GM18868 (cell line): ENCODE results near the gene CAPN9.

Experiments used
- ATAC-seq: cut with Tn5 transposase; IDR thresholded peaks from one replicate; pipeline ENCODE4 v1.9.1; 2021; ENCODE audit warnings: mild to moderate bottlenecking, moderate library complexity; ENCODE audit not compliant: unreplicated experiment

CAPN9 gene

DNA sequence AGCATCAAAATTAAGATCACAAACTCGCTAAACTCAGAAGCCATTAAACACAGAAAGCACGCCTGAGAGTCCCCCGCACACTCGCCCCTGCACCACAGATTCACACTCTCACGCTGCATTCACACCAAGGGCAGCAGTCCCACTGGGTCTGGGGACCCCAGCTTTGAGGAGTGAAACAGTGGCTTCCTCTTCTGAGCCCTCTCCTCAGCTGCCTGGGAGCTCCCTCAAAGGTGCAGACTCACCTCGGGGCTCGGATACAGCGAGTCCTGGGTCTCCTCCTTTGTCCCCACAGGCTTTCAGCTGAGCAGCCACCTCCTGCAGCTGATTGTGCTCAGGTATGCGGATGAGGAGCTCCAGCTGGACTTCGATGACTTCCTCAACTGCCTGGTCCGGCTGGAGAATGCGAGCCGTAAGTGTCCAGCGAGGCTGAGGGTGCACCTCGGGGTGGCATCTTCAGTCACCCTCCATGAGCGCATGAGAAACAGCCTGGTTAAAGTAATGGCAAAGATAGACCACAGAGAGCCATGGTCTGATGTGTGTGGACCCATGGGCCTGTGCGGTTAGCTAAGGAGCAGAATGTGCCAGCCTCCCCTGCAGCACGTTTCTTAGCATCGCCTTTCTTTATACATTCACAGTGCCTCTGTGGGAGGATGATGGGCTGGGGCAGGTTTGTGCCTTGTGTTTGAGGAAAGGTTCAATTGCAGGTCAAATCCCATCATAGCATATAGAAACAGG lies 47.9 kb downstream of the CAPN9 start:
- no peak for ATAC-seq

DNA sequence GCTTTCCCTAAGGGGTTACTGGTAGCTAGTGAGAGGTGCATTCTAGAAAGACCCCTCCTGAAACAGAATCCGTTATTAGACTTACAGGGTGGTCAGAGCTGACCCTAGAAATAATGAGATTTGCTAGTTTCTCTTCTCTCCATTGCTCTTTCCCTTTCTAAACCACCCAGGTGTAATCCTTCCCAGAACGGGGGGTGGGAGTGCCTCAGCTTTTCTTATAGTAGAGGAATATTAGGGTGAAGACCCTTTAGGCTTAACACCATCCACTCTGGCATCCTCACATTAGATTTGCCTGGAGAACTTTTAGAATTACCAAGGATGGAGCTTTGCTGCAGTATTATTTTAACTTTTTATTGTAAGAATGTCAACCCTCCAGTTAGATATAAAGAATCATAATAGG lies 49.4 kb downstream of the CAPN9 start:
- ATAC-seq = no peak

DNA sequence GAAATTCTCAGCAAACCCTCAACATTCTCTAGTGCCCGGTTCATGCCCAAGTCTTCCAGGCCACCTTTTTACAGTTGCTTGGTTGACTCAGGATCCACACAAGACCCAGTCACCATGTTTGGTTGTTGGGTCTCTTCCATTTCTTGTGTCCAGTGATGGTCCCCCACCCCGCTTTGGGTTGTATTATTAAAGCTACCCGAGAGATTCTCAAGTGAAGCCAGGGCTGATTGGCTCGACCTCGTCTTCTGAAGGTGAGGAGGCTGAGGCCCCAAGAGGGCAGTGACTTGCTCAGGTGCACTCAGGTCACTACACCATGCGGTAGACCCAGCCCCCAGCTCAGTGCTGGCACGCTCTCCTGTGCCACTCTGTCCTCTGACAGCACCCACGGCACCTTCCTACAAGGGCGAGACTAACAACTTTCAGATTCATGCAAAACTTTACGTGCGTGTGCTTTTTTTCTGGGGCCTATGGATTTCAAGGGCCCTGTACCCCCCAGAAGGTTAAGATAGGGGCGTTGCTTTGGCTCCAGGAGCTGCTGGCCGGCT lies 50.3 kb downstream of the CAPN9 start:
- ATAC-seq = no peak

DNA sequence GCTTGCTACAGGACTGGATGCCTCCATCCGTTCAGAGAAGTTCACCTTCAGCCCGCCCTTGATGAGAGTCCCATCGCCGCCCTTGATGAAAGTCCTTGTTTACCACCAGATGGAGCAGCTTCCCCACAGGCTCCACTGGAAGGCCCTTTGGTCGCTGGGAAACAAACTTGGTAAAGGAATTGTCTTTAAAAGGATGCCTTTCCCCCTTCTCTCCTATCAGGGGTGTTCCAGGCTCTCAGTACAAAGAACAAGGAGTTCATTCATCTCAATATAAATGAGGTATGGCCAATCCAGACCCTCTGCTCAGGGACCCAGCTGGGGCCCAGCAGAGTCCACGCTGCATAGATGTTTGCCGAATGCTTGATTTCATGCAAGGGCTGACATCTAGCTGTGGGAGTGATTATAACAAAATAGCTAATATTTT lies 50.8 kb downstream of the CAPN9 start:
- no peak for ATAC-seq

DNA sequence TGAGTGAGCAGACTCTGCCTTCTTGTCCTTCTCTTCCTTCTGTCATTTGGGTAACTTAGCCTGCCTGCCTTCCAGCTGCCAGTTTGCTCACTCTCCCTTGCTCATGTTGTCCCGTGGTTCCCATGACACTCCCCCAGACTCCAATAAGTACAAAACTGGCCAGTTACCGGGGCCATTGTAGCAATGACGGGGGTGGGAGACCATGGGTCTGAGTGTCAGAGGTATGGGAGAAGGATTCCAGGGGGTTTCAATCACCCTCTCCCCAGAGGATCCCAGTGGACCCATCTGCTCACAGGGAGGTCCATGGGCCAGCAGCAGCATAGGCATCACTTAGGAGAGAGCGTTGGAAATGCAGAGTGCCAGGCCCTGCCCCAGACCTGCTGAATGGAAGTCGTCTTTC lies 51.3 kb downstream of the CAPN9 start:
- ATAC-seq = no peak

DNA sequence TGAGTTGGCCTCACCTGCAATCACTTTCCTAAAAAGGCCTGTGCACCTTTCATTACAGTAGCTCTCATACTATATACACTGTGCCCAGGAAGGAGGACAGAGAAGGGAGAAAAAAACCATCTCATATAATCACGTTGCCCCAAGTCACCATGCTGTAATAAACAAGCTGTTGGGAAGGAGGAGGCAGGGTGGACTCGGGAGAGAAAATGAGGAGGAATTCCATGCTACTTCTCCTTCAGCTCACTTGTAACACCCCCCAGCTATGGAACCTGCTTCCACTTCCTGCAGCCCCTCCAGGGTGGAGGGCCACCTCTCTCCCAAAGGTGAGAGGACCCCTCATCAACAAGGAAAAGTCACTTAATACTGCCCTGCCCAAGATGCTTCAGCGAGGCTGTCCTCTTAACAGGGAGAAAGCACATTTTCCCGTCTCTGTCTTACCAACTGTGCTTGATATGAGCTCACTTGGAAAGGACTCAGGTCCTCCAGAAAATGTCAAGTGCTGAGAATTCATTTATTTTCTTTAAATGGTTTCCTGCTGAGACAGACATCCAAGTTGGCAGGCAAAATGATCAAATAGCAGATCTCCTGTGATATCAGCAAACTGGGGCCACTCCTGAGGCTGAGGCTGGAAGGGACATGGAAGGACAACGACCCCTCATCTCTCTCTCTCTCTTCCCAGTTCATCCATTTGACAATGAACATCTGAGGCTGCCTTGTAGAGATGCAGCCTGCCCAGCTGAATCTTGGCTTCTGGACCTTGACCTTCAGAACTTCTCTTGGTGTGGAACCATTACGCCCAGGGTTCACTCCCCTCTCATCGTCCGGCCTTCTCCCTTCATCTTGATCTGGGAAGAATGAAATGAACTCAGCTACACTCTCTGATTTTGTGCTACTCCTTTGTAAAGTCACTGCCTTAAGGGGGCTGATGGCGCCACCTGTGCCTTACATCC lies 54.0 kb downstream of the CAPN9 start:
- ATAC-seq = no peak

DNA sequence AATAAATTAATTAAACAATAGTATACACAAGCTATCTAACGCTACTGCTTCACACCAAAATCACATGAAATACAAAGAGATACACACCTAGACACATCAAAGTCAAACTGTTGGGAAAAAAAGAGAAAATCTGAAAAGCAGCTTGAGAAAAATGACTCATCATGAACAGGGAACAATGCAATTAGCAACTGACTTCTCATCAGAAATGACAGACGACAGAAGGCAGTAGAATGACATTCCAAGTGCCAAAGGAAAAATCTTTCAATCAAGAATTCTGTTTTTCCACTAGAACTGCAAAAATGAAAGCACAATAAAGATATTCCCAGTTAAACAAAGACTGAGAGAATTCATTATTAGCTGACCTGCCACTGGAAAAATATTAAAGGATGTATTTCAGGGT lies 57.2 kb downstream of the CAPN9 start:
- no peak for ATAC-seq

DNA sequence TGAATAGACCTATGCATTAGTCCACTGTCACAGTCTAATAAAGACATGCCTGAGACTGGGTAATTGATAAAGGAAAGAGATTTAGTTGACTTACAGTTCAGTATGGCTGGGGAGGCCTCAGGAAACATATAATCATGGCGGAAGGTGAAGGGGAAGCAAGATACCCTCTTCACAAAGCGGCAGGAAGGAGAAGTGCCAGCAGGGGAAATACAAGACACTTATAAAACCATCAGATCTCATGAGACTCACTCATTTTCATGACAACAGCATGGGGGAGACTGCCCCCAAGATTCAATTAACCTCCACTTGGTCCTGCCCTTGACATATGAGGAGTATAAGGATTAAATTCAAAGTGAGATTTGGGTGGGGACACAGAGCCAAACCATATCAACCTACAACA lies 59.4 kb downstream of the CAPN9 start:
- ATAC-seq = no peak

DNA sequence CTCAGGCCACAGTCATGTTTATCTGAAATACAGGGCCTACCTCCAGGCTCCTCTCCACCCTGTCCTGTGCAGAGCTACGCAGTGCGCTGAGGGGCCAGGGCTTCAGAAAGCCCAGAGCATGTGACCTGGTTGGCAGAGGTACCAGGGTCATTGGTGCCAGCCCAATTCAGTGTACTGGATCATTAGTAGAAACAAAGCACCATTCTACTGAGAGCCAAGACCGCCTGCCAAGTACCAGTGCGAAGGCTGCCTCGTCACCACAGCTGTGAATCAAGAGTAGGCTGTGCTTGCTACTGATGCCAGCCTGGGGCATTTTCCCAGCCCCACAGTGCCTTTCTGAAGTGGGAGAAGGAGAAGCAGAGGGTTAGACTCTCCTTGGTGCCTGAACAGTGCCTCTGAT lies 59.8 kb downstream of the CAPN9 start:
- ATAC-seq = no peak

DNA sequence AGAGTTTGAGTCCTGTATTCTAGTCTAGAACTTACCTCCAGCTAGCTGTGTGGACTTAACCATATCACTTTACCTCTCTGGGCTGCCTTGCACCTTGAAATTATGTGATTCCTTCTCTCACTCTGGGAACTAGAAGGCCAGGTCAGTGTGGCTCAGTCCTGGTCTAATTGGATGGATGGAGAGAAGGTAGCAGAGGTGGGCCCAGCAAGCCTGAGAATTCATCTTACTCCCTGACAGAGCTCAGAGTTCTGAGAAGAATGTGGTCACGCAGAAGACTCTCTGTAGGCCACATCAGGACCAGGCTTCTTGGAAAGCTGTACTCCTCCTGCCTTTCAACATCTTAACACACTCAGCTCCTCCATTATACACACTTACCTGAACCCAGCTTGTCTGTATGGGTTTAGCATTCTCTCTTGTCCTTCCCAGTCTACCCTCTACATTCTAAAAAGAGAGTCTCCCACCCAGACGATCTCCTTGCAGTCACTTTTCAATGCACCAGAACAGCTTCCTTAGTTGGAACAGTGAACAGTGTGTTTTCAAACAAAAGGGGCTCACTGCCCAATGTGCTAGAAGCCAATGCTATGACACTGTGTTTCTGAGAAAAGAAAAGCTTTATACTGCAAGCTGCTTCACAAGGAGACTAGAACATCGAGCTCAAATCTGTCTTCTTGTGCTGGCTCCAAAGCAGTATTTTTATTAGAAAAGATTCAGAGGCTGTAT lies 60.5 kb downstream of the CAPN9 start:
- ATAC-seq = no peak

DNA sequence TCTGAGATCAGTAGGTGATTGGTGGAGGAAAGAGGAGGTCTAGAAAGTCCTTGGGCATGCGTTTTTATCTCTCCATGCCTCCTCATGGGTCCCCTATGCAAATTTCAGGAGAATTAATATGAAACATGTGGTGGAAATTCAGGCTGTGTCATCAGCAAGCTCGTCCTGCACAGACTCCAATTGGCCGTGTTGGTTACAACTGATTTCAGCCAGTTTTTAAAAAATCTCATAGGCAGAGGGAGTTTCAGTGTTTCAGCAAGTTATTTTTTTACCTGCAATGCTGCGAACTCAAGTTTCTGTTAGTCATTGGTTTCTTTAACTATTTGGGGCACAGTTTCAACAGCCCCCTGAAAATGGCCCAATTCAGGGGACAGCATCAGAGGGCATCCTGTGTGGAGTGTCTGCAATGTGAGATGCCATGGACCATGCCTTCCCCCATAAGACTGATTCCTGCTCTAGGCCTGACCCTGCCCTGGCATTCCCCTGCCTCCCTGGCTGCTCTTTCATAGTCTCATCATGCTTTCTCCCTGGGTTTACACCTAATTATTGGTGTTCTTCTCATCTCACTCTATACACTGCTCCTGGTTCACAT lies 61.2 kb downstream of the CAPN9 start:
- ATAC-seq = no peak

DNA sequence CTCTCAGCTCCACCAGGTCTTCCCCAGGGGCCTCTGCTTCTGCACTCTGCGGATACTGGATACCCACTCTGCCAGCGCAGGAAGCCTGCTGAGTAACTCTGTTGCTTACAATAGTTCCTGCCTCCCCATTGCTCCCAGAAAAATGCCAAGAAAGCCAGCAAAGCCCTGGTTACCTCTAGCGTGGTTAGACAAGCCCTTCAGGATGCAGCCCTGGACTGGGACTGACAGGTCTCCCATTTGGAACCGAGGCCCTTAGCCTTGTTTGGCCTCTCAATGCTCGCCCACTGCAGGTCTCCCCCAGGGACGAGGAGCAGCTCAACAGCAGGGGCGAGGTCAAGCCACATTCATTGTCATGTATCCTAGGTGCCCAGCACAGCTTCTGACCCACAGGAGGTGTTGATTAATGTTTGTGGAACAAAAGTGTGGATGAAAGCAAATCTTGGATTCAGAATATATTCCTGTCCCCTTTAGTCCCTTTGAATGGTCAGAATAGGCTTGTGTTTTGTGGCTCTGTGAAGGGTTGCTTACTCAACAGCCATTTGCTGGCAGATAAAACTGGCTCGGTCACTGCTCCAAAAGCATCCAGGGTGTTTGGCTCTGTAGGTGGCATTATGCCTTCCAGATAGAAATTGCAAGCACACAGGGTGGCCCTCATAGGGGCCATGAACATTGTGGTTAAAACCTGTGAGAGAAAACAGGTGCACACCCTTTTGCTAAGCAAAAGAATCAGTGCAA lies 62.2 kb downstream of the CAPN9 start:
- ATAC-seq = no peak

DNA sequence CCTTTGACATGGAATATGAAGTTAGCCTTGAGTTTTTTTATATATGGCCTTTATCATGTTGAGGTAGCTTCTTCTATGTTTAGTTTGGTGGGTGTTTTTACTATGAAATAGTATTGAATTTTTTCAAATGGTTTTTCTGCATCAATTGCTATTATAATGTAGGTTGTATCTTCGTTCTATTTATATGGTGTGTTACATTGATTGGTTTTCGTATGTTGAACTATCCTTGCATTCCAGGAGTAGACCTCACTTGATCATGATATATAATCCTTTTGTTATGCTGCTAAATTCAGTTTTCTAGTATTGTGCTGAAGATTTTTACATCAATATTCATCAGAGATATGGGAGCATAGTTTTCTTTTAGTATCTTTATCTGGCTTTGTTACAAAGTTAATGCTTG lies 65.4 kb downstream of the CAPN9 start:
- no peak for ATAC-seq

DNA sequence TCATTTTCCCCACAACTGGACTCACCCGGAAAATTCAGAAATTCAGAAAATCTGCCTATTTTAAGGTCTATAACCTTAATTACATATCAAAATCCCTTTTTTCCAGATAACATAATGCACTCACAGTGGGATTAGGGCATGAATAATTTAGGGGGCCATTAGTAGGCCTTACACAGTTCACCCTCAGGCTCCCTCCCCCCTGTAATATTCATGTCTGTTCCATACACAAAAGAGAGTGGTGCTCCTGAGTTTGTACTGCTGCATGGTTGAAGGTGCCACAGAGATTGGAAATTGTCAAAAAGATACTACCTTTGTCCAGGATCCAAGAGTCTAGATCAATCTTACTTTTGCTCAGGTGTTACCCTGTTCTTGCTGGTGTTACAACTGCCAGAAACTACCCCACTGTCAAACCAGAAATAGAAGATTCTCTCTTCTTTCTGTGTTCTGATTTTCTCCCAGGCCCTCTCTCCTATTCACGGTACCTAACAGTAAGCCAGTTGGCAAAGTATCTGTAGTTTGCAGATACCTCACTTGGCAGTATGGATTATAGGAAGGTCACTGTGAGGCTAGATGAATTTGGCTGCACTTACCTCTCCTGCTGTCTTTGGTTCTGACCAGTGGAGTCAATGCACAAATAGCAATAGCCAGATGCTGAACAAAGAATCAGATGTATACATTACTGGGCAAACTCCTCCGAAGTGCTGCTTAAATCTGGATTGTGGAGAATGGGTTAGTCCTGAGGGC lies 67.9 kb downstream of the CAPN9 start:
- no peak for ATAC-seq

DNA sequence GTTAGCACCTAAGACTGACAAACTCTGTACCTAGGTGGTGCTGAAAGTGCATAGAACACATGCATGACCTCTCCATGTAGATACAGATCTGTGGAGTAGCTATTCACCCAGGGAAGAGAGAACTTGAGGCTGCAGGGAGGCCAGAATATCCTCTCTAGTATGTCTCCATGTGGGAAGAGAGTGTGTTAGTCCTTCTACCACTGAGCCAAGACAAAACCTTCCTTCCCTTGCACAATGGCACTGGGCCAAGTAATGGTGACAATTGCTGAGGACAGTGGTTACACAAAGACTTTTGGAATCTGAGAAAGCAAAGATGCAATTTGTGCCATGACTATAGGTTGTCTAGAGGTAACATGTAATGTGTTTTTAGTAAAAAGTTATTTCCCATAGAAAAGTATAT lies 68.8 kb downstream of the CAPN9 start:
- ATAC-seq = no peak

DNA sequence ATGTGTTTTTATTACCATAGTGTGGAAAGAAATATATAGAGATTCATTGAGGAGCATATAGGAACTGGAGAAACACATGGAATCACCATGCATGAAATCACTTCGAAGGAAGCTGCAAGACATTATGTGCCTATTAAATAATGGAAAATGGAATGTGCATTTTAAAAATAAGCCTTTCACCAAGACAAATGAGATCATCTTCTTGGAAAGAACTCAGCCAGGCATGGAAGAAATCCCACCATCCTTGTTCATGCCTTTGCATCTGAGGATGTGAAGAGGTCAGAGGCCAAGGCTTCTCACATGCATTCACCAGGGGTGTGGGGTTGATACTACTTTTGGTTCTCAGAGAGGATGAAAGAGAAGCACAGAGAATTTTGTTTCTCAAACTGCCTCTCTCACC lies 71.2 kb downstream of the CAPN9 start:
- no peak for ATAC-seq

DNA sequence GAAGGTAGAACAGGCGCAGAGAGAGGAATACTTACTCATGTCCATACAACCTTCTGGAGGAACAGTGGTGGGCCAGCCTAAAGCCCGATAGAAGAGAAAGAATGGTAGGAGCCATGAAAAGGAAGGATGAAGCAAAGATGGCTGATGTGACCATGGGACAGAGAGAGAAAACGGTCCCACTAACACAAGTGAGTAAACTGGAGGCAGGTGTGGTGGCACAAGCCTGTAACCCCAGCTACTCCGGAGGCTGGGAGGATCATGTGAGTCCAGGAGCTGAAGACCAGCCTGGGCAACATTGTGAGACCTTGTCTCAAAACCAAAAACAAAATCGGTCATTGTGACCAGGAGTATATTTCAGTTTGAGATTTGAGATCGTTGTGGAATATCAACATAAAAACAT lies 71.7 kb downstream of the CAPN9 start:
- no peak for ATAC-seq

DNA sequence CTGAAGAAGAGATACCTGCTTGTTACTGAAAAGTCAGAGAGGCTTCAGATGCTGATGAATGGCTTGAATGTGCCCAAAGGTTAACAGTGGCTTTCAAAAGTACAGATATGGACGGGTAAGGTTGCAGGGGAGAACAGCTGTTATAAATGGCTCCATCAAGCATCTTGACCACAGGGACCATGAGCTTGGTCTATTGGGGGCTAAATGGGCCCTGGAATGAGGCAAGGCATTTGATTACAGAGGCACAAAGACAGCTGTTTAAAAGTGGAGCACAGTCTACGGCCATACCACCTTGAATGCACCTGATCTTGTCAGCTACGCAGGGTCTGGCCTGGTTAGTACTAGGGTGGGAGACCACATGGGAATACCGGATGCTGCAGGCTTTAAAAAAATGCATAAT lies 72.8 kb downstream of the CAPN9 start:
- ATAC-seq = no peak

DNA sequence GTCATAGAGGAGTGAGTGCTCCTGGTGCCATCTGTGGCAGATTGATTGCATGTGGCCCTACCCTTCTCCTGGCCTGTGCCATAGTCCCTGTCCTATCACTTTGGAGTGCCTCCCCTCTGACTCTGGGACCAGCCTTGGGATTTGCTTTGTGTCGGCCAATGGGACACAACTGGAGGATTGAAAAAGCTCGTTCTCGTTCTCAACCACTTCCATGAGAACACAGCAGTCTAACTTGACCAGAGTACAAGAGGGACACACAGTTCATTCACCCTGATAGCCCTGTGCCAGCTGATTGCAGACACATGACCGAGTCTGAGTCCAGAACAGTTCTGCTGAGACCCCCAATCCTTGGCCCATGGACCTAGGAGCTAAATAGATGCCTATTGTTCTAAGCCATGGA lies 73.4 kb downstream of the CAPN9 start:
- ATAC-seq = no peak

DNA sequence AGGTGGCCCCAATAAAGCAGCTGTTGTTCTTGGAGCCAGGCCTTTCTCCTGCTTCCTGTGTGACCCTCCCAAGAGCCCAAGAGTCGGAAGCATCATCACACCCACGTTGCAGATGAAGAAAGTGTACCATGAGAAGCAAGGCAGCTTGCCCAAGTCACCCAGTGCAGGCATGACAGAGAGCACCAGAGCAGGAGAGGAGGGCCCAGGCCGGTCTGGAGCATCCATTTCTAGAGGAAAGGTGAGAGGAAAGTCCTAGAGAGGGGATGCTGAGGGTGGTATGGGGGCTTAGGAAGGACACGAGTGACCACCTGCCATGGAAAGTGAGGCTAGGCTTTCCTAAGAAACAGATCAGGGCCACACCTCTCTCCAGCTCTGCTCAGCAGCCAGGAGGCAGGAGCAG lies 74.2 kb downstream of the CAPN9 start:
- no peak for ATAC-seq
